Measurements from ENCODE around the gene S100A5.

GRCh38 chr1:153531638-153532037 is 9.1 kb downstream of the S100A5 start:
- TF ChIP-seq SP1 (IDR thresholded peaks at IDR 0.05; ENCODE audit: low read depth, low read length) (no peak), POLR2AphosphoS5 (IDR thresholded peaks at IDR 0.05; ENCODE audit: low read depth, low read length) (no peak), CTCF (IDR thresholded peaks at IDR 0.05; ENCODE audit: control extremely low read depth in 1 of 3, insufficient read depth in 1 of 3, low read depth in 1 of 3, low read length in 3 of 3) (no peak)

Measured in H1 (cell line).